CD4-positive, alpha-beta T cell treated with Interleukin-6 for 4 hours (primary cell): ENCODE results near the gene FGG.

ENCODE experiments used
- DNase-seq: peaks from one replicate; pipeline ENCODE4 v3.0.0-alpha.2; 2020; ENCODE audit warnings: mixed read lengths

The FGG gene

DNA sequence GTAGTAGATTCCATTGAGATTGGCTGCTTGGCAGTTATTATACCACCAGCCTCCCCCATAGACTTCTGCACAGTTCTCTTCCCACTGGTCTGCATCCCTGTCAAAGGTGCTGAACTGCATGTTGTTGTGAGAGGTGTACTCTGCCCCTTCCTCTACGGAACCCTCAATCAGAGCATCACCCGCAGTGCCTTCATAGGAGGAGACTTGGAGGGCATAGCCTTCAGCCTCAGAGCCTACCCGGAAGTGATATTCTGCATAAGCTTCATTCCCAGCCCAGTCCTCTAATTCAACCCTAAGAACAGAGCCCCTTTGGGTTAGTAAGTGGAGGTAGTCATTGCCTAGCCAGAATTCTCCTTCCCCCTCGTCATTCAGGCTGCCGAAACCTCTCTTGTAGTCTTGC, 28.2 kb downstream of the FGG start:
- no peak for DNase-seq

DNA sequence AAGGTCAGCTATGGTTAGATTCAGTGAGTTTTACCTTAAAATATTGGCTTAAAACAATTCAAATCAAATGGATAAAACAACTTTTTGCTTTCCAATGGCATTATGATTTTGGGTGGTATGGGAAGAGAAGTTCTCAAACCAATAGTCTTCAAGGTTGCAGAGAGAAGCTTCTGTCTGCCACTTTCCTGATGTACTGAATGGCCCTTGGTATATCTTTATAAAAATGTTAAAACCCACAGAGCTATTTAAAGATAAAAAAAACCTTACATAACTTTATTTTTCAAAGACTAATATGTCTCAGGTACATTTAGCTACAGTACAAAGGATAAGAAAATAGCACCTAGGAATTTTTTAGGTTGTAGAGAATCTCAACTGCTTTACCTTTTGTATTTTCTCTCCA, 28.8 kb downstream of the FGG start:
- DNase-seq, result no peak

GRCh38 chr4:154583230-154583629, 29.2 kb downstream of the FGG start:
- DNase-seq, result no peak

DNA sequence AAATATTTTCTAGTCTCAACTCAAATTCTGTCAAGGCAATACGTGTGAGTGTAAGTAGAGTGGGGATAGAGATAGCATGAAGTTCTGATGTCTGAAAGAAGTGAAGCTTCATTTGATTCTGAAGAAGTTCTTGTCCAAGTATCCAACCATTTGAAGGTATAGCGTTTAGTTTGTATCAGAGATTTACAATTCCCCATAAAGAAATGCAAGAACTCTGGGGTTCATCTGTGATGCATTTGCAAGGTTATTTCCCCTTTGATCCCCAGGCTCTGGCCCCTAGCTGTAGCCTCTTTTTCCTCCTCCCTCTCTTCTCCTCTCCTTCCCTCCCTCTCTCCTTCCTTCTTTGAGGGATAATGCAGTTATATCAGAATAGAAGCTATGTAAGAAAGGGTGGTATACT, 29.7 kb downstream of the FGG start:
- DNase-seq, result no peak

- no peak for DNase-seq
These were observed 32.5 kb downstream of the FGG start for GRCh38 chr4:154579927-154580326.

DNA sequence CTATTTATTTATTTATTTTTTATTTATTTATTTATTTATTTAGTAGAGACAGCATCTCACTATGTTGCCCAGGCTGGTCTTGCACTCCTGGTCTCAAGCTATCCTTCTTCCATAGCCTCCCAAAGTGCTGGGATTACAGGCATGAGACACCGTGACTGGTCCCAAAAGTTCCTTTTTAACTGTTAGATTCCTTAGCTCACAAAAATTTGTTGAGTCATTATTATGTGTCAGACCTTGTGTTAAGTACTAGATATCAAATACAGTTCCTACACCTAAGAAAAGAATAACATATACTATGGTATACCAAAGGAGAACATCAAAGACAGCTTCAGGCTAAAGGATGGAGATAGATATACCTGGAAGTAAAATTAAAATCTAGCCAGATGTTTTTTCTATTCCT, 33.5 kb downstream of the FGG start:
- no peak for DNase-seq

- no peak for DNase-seq
These were observed 35.1 kb downstream of the FGG start for GRCh38 chr4:154577324-154577723.

DNA sequence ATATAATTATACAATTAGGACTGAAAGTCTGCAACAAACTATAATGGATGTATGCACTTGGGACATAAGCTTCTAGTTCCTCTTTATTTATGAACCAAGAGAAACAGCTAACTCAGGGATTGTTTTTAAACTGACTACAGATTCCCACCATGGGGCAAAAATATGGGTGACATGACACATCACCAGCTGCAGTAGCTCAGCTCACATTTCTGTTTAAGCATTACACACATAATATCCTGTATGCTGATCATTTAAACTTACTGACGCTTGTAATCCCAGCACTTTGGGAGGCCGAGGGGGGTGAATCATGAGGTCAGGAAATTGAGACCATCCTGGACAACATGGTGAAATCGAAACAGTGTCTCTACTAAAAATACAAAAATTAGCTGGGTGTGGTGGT, 38.1 kb downstream of the FGG start:
- no peak for DNase-seq

GRCh38 chr4:154573190-154573870, 39.1 kb downstream of the FGG start:
- DNase-seq, result no peak

DNA sequence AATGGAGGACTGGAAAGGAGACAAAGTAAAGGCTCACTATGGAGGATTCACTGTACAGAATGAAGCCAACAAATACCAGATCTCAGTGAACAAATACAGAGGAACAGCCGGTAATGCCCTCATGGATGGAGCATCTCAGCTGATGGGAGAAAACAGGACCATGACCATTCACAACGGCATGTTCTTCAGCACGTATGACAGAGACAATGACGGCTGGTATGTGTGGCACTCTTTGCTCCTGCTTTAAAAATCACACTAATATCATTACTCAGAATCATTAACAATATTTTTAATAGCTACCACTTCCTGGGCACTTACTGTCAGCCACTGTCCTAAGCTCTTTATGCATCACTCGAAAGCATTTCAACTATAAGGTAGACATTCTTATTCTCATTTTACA, 42.9 kb downstream of the FGG start:
- no peak for DNase-seq

- DNase-seq, result no peak
These were observed 43.4 kb downstream of the FGG start for GRCh38 chr4:154569028-154569427.

GRCh38 chr4:154566639-154567204, 45.7 kb downstream of the FGG start:
- no peak for DNase-seq

- no peak for DNase-seq
These were observed 46.8 kb downstream of the FGG start for GRCh38 chr4:154565704-154566103.

DNA sequence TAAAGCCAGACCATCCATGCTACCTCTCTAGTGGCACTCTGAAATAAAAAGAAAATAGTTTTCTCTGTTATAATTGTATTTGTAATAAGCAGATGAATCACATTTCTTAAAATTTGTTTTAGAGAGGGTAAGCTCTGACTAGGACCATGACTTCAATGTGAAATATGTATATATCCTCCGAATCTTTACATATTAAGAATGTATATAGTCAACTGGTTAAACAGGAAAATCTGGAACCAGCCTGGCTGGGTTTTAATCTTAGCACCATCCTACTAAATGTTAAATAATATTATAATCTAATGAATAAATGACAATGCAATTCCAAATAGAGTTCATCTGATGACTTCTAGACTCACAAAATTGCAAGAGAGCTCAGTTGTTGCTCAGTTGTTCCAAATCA, 48.1 kb downstream of the FGG start:
- DNase-seq, result no peak

DNA sequence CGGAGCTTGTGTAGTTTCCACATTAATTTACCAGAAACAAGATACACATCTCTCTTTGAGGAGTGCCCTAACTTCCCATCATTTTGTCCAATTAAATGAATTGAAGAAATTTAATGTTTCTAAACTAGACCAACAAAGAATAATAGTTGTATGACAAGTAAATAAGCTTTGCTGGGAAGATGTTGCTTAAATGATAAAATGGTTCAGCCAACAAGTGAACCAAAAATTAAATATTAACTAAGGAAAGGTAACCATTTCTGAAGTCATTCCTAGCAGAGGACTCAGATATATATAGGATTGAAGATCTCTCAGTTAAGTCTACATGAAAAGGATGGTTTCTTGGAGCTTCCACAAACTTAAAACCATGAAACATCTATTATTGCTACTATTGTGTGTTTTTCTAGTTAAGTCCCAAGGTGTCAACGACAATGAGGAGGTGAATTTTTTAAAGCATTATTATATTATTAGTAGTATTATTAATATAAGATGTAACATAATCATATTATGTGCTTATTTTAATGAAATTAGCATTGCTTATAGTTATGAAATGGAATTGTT, 49.7 kb downstream of the FGG start, which contains the start of gene FGB:
FGB (plus strand) TSS at position 315 of the 558 bp plus-strand sequence; CDS start at position 323, 8 bp downstream.
- DNase-seq, result no peak

GRCh38 chr4:154560824-154561231, 51.6 kb downstream of the FGG start:
- DNase-seq, result no peak

DNA sequence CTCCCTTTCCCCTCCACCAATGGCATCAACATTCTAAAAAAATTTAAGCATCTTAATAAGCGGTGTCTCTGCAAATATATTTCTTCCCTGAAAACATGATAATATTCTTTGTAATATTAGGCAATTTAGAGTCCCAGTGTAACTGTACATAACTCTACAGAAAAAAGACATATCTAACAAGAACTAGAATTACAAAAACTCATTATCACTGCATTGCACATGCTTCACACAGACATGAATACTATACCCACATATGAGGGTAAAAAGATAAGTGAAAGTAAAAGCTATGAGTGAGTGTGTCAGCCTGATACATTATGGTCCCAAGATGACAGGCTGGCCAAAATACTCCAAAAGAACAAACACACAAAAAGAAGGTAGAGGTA, 52.0 kb downstream of the FGG start:
- DNase-seq, result no peak

DNA sequence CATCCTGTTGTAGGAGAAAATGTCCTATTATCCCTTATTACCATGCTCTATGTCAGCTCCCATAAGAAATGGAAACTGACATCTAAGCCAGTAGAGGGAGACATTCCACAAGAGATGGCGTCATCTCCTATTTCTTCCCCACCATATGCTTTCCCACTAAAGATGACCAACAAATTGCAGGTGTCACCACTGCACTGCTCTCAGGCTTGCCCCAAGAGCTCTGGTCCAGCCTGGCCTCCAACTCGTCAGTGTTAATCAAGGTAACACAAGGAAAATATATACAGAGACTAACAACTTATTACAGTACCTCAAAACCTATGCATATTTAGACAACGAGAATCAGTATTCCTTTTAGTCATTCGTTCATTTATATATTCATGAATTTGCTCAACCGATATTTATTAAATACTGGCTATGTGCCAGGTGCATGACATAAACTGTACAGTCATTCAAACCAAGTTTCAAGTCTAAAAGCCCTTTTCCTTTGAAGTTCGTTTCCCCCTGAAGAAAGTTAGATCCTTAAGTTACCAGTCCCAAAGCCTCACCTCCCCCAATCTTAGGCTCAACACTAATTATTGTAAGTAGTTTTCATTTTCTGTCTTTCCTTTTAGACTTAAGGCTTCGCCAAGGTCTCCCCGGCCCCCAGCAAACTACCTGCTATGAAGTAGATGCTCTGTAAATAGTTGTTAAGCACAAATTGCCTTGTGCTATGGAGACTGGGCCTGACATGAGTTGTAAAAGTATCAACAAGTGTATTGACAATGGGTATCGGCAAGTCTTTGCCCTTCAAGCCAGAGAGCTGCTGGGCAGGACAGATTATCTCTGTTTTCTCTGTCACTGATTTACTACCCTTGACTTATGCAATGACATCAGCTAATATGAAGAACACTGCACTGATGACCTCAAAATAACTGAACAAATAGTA, 52.7 kb downstream of the FGG start:
- no peak for DNase-seq

DNA sequence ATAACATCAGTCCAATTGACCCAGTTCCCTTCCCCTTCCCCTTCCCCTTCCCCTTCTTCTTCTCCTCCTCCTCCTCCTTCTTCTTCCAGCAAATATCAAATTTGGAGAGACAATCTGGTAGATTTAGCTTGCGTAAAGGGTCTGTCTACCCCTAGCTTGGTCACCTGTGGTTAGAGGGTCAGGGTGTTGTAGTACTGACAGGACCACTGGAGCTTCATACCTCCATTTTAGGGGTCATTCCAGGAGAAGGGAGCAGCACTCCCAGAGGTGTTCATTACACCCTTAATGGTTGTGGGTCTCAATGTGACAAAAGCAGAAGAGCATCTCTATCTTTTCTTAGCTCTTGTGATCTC, 53.3 kb downstream of the FGG start:
- DNase-seq, result no peak
